Prostate gland (tissue), 1 donor: ENCODE data around the gene SCYGR8.

ENCODE experiments used
- POLR2A ChIP-seq: fragments of 450-650 bp; IDR thresholded peaks from one replicate; pipeline ENCODE4 v1.6.1; 2016; ENCODE audit warnings: antibody characterized with exemption, mild to moderate bottlenecking
- POLR2AphosphoS5 ChIP-seq: sonication (generic); formaldehyde crosslinking; IDR thresholded peaks from one replicate; pipeline ENCODE4 v1.6.1; 2017; ENCODE audit warnings: antibody characterized with exemption

GRCh38 chr2:227767830-227768229, 22.1 kb downstream of the SCYGR8 start:
- TF ChIP-seq POLR2AphosphoS5 (no peak), POLR2A (no peak)
